HL-60 (cell line): Measurements from ENCODE around the gene APOBEC2.

Source experiments
- POLR2AphosphoS5 ChIP-seq: IDR thresholded peaks from 2 replicates; pipeline ENCODE4 v1.6.1; 2012; ENCODE audit warnings: low read depth
- TF ChIP-seq, protein P1 (sequence below): IDR thresholded peaks from one replicate; pipeline ENCODE4 v1.5.1; 2011; ENCODE audit warnings: low read length, control low read depth, inconsistent platforms; ENCODE audit not compliant: insufficient read depth

DNA sequence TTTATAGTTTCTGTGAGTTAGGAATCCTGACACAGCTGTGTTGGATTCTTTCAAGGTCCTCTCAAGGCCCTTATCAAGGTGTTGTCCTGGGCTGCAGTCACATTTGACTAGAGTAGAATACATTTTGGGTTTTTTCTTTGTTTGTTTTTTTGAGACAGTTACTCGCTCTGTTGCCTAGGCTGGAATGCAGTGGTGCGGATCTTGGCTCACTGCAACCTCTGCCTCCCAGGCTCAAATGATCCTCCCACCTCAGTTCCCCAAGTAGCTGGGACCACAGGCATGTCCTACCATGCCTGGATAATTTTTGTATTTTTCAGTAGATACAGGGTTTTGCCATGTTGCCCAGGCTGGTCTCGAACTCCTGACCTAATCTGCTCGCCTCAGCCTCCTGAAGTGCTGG is 35.4 kb downstream of the APOBEC2 start:
- TF ChIP-seq, protein P1, sequence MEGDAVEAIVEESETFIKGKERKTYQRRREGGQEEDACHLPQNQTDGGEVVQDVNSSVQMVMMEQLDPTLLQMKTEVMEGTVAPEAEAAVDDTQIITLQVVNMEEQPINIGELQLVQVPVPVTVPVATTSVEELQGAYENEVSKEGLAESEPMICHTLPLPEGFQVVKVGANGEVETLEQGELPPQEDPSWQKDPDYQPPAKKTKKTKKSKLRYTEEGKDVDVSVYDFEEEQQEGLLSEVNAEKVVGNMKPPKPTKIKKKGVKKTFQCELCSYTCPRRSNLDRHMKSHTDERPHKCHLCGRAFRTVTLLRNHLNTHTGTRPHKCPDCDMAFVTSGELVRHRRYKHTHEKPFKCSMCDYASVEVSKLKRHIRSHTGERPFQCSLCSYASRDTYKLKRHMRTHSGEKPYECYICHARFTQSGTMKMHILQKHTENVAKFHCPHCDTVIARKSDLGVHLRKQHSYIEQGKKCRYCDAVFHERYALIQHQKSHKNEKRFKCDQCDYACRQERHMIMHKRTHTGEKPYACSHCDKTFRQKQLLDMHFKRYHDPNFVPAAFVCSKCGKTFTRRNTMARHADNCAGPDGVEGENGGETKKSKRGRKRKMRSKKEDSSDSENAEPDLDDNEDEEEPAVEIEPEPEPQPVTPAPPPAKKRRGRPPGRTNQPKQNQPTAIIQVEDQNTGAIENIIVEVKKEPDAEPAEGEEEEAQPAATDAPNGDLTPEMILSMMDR, result no peak
- no peak for TF ChIP-seq POLR2AphosphoS5
